ENCODE results near the gene SYNJ1.

GRCh38 chr21:32750405-32750804 is 22.6 kb upstream of the SYNJ1 start:
- TF ChIP-seq CTCF (conservative IDR thresholded peaks at IDR 0.05; ENCODE audit: low read depth in 2 of 2): no peak
- TF ChIP-seq REST (IDR thresholded peaks at IDR 0.05; ENCODE audit: unreplicated experiment): no peak
- no peak for TF ChIP-seq EZH2phosphoT487 (IDR thresholded peaks at IDR 0.05; ENCODE audit: unreplicated experiment)
- no peak for TF ChIP-seq JUNB (IDR thresholded peaks at IDR 0.05; ENCODE audit: unreplicated experiment)
